ENCODE results near the gene ARCN1.

GRCh38 chr11:118608360-118609227 is 36.4 kb downstream of the ARCN1 start:
- no peak for TF ChIP-seq POLR2A (IDR thresholded peaks at IDR 0.05; ENCODE audit: low read depth, low read length)
- no peak for TF ChIP-seq POLR2AphosphoS5 (IDR thresholded peaks at IDR 0.05; ENCODE audit: low read depth, low read length)
- TF ChIP-seq TAF1 (IDR thresholded peaks at IDR 0.05; ENCODE audit: borderline replicate concordance, low read depth, low read length), result no peak
